Adipose tissue (tissue), 3 donors: ENCODE measurements around the gene IRS1. TPM values are rescaled to one million over a fixed set of nuclear protein-coding genes. Genes with fewer than 3 reads are reported as not detected.

Experiments
- H3K27ac ChIP-seq: one replicate; pipeline ENCODE4 v1.5.1; 2013; ENCODE audit warnings: low read depth, low read length
- whole genome bisulfite sequencing, 3 donors: extraction: QIAGEN DNeasy Blood & Tissue Kit; methylation state at CpG; one replicate each; pipeline ENCODE4 v1.1.7; 2013; 5-methylcytosine and 5-hydroxymethylcytosine counted together
- polyA plus RNA-seq, 3 donors: library from polyadenylated mRNA; stranded (reverse); fragments of 200-250 nt; gene quantifications; one replicate each; pipeline ENCODE4 v1.2.3, GENCODE V29; 2013
- donor health status: healthy with polysubstance abuse.
- donor health status: Bipolar disorder and iron deficiency.
- donor health status: healthy.

IRS1 gene
- polyA plus RNA-seq, 3 donors: 3.7 to 17.1 (median 6.6) TPM

GRCh38 chr2:226684563-226684959 lies 115.1 kb downstream of the IRS1 start:
- no peak overlapping the region for H3K27ac ChIP-seq
- WGBS, 3 donors: 70 to 82% (median 77%) methylated on average over 4 of the region's 4 CpGs

DNA sequence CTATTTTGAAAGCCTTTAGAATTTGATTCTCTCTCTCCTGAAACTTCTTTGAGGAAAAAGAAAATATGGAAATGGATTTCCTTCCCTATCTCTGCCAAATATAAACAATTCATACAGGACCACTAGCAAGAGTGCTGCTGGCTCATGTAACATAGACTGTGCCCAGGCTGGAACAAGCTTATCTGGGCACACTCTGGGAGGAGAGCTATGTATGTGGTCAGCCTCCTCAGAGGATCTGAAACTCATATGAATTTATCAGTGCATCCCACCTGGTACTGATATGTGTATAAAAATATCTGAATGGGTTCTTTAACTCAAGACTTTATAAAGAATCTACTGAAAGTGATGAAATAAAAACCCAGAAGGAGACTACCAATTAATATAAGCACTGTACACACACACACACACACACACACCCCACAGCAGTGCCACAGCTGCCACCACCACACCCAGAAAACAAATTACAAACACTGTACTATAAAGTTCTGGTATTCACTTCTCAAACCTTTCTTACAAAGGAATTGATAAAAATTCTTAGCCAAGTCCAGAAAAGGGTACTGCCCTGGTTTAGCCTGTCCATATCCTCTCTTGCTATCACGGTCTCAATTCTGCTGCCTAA lies 115.6 kb downstream of the IRS1 start:
- 89 to 98% (median 90%) methylated on average over 1 of the region's 1 CpG for WGBS, 3 donors
- no peak overlapping the region for H3K27ac ChIP-seq

DNA sequence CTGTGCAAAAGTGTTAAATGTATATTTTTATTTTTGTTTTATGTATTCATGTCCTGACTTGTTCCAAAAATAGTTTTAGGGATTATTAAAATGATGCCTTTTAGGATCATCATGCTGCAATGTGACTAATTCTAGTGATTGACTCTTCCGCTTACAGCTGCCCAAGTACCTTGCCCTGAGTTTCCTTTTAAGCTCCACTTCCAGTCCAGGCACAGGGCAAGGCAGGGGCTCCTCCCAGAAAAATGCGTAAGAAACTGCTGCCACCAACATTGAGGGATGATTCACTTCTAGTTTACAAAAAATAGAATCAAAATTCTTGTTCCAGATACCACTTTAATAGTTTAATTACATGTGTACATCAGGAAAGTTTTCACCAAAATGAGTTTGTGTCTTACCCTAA lies 116.4 kb downstream of the IRS1 start:
- WGBS, 3 donors: 78 to 90% (median 79%) methylated on average over 2 of the region's 2 CpGs

More for the DNA sequence above, 116.4 kb downstream of the IRS1 start:
- no peak overlapping the region for H3K27ac ChIP-seq

Other genes with a start within 250 kb of the IRS1 start
- gene RHBDD1, start 36.2 kb upstream of the IRS1 start, polyA plus RNA-seq: 1 to 10 TPM; 5.4 to 8.3 (median 6.0) TPM